ENCODE measurements around the gene KIF19. TPM values are rescaled to one million over a fixed set of nuclear protein-coding genes. Genes with fewer than 3 reads are reported as not detected.

Gene KIF19
- total and polyA plus RNA-seq, 2 of the 4 experiments (the other 2 are of a cell fraction) = not detected

DNA sequence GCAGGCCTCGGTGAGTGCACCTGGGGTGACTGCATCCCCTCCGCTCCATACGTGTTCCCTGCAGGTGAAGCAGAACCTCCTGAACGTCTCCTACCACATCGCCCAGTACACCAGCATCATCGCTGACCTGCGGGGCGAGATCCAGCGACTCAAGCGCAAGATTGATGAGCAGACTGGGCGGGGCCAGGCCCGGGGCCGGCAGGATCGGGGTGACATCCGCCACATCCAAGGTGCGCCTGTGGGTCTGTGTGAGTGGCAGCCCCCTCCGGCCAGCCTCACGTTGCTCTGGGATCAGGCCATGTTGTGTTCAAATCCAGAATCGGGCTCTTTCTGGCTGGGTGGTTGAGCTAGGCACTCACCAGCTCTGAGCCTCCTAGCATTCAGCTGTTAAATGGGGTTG is 23.1 kb downstream of the KIF19 start:
- no peaks in the 10 kb centered on the region for H4K20me1 ChIP-seq (ENCODE audit: insufficient read depth, low read length)
- no peak overlapping the region for H4K91ac ChIP-seq (ENCODE audit: insufficient read depth, low read depth, low read length)
- H2BK5ac ChIP-seq (ENCODE audit: low read depth, low read length, poor library complexity, severe bottlenecking) = no peak overlapping the region
- no peak overlapping the region for H3K4me3 ChIP-seq (ENCODE audit: insufficient read depth, low read depth, low read length)
- H3K27me3 ChIP-seq (ENCODE audit: control insufficient read depth, insufficient read depth, low read length) = peaks cover 5% of the 10 kb centered on the region; the same call in 1 of the 2 replicates
- ATAC-seq (ENCODE audit: low read depth) = no peak
- no peak overlapping the region for H4K5ac ChIP-seq (ENCODE audit: low read depth, low read length)
- H3K18ac ChIP-seq (ENCODE audit: low read depth, low read length) = no peak overlapping the region
- no peak overlapping the region for H3K23ac ChIP-seq (ENCODE audit: low read depth, low read length)
- no peak overlapping the region for H3K56ac ChIP-seq (ENCODE audit: extremely low read depth, insufficient read depth, low read length)
- no peak overlapping the region for H2AK5ac ChIP-seq (ENCODE audit: low read depth, low read length)
- H3K9ac ChIP-seq (ENCODE audit: low read depth, low read length) = no peak overlapping the region
- no peaks in the 10 kb centered on the region for H3K4me1 ChIP-seq (ENCODE audit: control insufficient read depth, insufficient read depth, low read length)
- no peak overlapping the region for H4K8ac ChIP-seq (ENCODE audit: low read depth in 2 of 2, low read length in 2 of 2)
- dilution Hi-C loops (cut with HindIII; ENCODE audit: low sequenced_read_pairs, unreplicated experiment) = no loop called here
- H3K4ac ChIP-seq (ENCODE audit: low read depth, low read length) = no peak overlapping the region
- in situ Hi-C loops (cut with MboI; ENCODE audit: low sequenced_read_pairs) = no loop called here
- no peaks in the 10 kb centered on the region for H3K9me1 ChIP-seq (ENCODE audit: insufficient read depth, low read length)
- WGBS, 2 experiments (ENCODE audit: extremely low coverage in 2 of 2, insufficient read length in 1 of 2) = no CpG with 5 or more reads among the region's 19 CpGs
- H3K79me1 ChIP-seq (ENCODE audit: low read depth in 1 of 2, low read length in 2 of 2) = no peaks in the 10 kb centered on the region
- H2AK9ac ChIP-seq (replicated peaks; ENCODE audit: low read depth, low read length, poor library complexity) = no peak overlapping the region
- TF ChIP-seq SMC3 (IDR thresholded peaks at IDR 0.05; ENCODE audit: low read depth, low read length) = no peak
- TF ChIP-seq, protein P1, sequence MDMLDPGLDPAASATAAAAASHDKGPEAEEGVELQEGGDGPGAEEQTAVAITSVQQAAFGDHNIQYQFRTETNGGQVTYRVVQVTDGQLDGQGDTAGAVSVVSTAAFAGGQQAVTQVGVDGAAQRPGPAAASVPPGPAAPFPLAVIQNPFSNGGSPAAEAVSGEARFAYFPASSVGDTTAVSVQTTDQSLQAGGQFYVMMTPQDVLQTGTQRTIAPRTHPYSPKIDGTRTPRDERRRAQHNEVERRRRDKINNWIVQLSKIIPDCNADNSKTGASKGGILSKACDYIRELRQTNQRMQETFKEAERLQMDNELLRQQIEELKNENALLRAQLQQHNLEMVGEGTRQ (IDR thresholded peaks at IDR 0.05; ENCODE audit: low read depth, low read length) = no peak
- no peak for TF ChIP-seq FOS (IDR thresholded peaks at IDR 0.05; ENCODE audit: low read depth, low read length)
- TF ChIP-seq RFX5 (IDR thresholded peaks at IDR 0.05; ENCODE audit: low read depth, low read length) = no peak
- no peak for TF ChIP-seq CEBPB (IDR thresholded peaks at IDR 0.05; ENCODE audit: low read depth, low read length)
- TF ChIP-seq MXI1 (IDR thresholded peaks at IDR 0.05; ENCODE audit: borderline replicate concordance, low read depth, low read length) = no peak
- no peak for TF ChIP-seq RCOR1 (IDR thresholded peaks at IDR 0.05; ENCODE audit: insufficient replicate concordance, low read length)
- no peak for TF ChIP-seq MAZ (IDR thresholded peaks at IDR 0.05; ENCODE audit: borderline replicate concordance, low read depth, low read length)
- no peak for TF ChIP-seq MAFK (IDR thresholded peaks at IDR 0.05; ENCODE audit: low read depth, low read length)
- TF ChIP-seq RAD21 (IDR thresholded peaks at IDR 0.05; ENCODE audit: low read length) = no peak
- no peak for TF ChIP-seq NFE2L2 (IDR thresholded peaks at IDR 0.05; ENCODE audit: low read depth, low read length)
- TF ChIP-seq, protein P2, sequence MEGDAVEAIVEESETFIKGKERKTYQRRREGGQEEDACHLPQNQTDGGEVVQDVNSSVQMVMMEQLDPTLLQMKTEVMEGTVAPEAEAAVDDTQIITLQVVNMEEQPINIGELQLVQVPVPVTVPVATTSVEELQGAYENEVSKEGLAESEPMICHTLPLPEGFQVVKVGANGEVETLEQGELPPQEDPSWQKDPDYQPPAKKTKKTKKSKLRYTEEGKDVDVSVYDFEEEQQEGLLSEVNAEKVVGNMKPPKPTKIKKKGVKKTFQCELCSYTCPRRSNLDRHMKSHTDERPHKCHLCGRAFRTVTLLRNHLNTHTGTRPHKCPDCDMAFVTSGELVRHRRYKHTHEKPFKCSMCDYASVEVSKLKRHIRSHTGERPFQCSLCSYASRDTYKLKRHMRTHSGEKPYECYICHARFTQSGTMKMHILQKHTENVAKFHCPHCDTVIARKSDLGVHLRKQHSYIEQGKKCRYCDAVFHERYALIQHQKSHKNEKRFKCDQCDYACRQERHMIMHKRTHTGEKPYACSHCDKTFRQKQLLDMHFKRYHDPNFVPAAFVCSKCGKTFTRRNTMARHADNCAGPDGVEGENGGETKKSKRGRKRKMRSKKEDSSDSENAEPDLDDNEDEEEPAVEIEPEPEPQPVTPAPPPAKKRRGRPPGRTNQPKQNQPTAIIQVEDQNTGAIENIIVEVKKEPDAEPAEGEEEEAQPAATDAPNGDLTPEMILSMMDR (conservative IDR thresholded peaks at IDR 0.05; ENCODE audit: low read depth, low read length) = no peak
- BruUV-seq (replicated peaks) = no TSS peak
- intact Hi-C loops (cut with micrococcal nuclease) = no loop called here
- H2BK15ac ChIP-seq (ENCODE audit: low read depth, low read length) = no peak overlapping the region
- no peak overlapping the region for H3K27ac ChIP-seq (ENCODE audit: insufficient read depth, low read length)
- CTCF ChIA-PET = no interaction called here
- no peak overlapping the region for H2BK120ac ChIP-seq (ENCODE audit: low read depth, low read length)
- no peak overlapping the region for H3K14ac ChIP-seq (replicated peaks; ENCODE audit: low read depth, low read length)
- H3K4me2 ChIP-seq (ENCODE audit: low read depth, low read length) = no peak overlapping the region
- H2BK20ac ChIP-seq (ENCODE audit: low read depth, low read length) = no peak overlapping the region
- POLR2A ChIA-PET (ENCODE audit: unreplicated experiment) = no interaction called here
- no peak overlapping the region for H2AFZ ChIP-seq (replicated peaks; ENCODE audit: low read length, poor library complexity)
- no peaks in the 10 kb centered on the region for H3K9me3 ChIP-seq (ENCODE audit: control insufficient read depth, insufficient read depth, low read length)
- DNase-seq = no peak
- no peaks in the 10 kb centered on the region for H3K36me3 ChIP-seq (ENCODE audit: control insufficient read depth, insufficient read depth, low read length)
